CD4-positive, alpha-beta memory T cell (primary cell): ENCODE measurements around the gene SLC48A1. TPM values are rescaled to one million over a fixed set of nuclear protein-coding genes. Genes with fewer than 3 reads are reported as not detected.
A peak's percentile ranks its signal among the peaks of the same experiment; 100 is the strongest.

Source experiments
- CTCF ChIA-PET: fragments of 350-600 bp; sonication (Branson Sonifier 250); formaldehyde crosslinking; loops from one replicate; lab custom pipeline; 2021; ENCODE audit warnings: inconsistent platforms; ENCODE audit not compliant: partially characterized antibody; lab: Charles Lee
- POLR2A ChIA-PET: fragments of 350-600 bp; sonication (Branson Sonifier 250); formaldehyde crosslinking; loops from one replicate; lab custom pipeline; 2021; ENCODE audit not compliant: partially characterized antibody; lab: Charles Lee
- DNase-seq, 5 donors: peaks; one replicate each; pipeline versions ENCODE4 v3.0.0 to v3.0.0-alpha.2; 2020 to 2022; ENCODE audit warnings: mixed read lengths in 1 of 5
- H3K27ac ChIP-seq: one replicate; pipeline ENCODE4 v1.7.0; 2013; ENCODE audit warnings: low read depth, low read length
- H3K27me3 ChIP-seq: 2 replicates; pipeline ENCODE4 v1.7.0; 2013; ENCODE audit warnings: mild to moderate bottlenecking, low read length, moderate library complexity; ENCODE audit not compliant: insufficient read depth
- H3K36me3 ChIP-seq: 2 replicates; pipeline ENCODE4 v1.7.0; 2013; ENCODE audit warnings: mild to moderate bottlenecking, low read length, moderate library complexity; ENCODE audit not compliant: insufficient read depth
- H3K4me1 ChIP-seq: 2 replicates; pipeline ENCODE4 v1.7.0; 2013; ENCODE audit warnings: mild to moderate bottlenecking, low read length, moderate library complexity; ENCODE audit not compliant: insufficient read depth
- H3K4me3 ChIP-seq, 2 donors: one replicate each; pipeline ENCODE4 v1.7.0; 2013; ENCODE audit warnings: low read length in 2 of 2, mild to moderate bottlenecking in 1 of 2
- H3K9me3 ChIP-seq, 2 donors: one replicate each; pipeline ENCODE4 v1.7.0; 2013; ENCODE audit warnings: low read length in 2 of 2, control low read depth in 1 of 2; ENCODE audit not compliant: control insufficient read depth in 1 of 2
- H3K27ac Mint-ChIP-seq, 7 donors: one replicate each; pipeline ENCODE4 v1.8.0; 2020 to 2021; ENCODE audit warnings: mixed read lengths in 7 of 7, mild to moderate bottlenecking in 6 of 7, inconsistent platforms in 3 of 7, moderate library complexity in 3 of 7
- H3K27me3 Mint-ChIP-seq, 2 donors: one replicate each; pipeline ENCODE4 v1.8.0; 2020 to 2021; ENCODE audit warnings: mixed read lengths in 2 of 2
- H3K36me3 Mint-ChIP-seq, 2 donors: one replicate each; pipeline ENCODE4 v1.8.0; 2020 to 2021; ENCODE audit warnings: mixed read lengths in 2 of 2, inconsistent platforms in 1 of 2, mild to moderate bottlenecking in 1 of 2
- H3K4me1 Mint-ChIP-seq, 4 donors: one replicate each; pipeline ENCODE4 v1.8.0; 2020 to 2021; ENCODE audit warnings: mixed read lengths in 4 of 4, mild to moderate bottlenecking in 1 of 4
- H3K4me3 Mint-ChIP-seq, 8 donors: one replicate each; pipeline ENCODE4 v1.8.0; 2020 to 2021; ENCODE audit warnings: mixed read lengths in 8 of 8, mild to moderate bottlenecking in 7 of 8, moderate library complexity in 6 of 8, inconsistent platforms in 3 of 8
- H3K9me3 Mint-ChIP-seq, 8 donors: one replicate each; pipeline ENCODE4 v1.8.0; 2020 to 2021; ENCODE audit warnings: mixed read lengths in 8 of 8, mild to moderate bottlenecking in 5 of 8, inconsistent platforms in 3 of 8, moderate library complexity in 1 of 8
- intact Hi-C: fragments of 100-400 bp; cut with micrococcal nuclease; formaldehyde crosslinking; loops from one replicate; pipeline ENCODE4 v1.15.1; 2023
- polyA plus RNA-seq, 2 donors: library from polyadenylated mRNA; unstranded; fragments of 300-500 nt; fragmentation: Illumina TruSeq; gene quantifications; one replicate each; pipeline ENCODE4 v1.2.3, GENCODE V29; 2021
- total RNA-seq, 2 experiments: library from RNA; stranded (reverse); gene quantifications; one replicate each; pipeline ENCODE4 v1.2.3, GENCODE V29; 2021

SLC48A1 gene
- total and polyA plus RNA-seq, 4 experiments from 2014 or later: 8.7 to 12.3 (median 10.6) TPM

DNA sequence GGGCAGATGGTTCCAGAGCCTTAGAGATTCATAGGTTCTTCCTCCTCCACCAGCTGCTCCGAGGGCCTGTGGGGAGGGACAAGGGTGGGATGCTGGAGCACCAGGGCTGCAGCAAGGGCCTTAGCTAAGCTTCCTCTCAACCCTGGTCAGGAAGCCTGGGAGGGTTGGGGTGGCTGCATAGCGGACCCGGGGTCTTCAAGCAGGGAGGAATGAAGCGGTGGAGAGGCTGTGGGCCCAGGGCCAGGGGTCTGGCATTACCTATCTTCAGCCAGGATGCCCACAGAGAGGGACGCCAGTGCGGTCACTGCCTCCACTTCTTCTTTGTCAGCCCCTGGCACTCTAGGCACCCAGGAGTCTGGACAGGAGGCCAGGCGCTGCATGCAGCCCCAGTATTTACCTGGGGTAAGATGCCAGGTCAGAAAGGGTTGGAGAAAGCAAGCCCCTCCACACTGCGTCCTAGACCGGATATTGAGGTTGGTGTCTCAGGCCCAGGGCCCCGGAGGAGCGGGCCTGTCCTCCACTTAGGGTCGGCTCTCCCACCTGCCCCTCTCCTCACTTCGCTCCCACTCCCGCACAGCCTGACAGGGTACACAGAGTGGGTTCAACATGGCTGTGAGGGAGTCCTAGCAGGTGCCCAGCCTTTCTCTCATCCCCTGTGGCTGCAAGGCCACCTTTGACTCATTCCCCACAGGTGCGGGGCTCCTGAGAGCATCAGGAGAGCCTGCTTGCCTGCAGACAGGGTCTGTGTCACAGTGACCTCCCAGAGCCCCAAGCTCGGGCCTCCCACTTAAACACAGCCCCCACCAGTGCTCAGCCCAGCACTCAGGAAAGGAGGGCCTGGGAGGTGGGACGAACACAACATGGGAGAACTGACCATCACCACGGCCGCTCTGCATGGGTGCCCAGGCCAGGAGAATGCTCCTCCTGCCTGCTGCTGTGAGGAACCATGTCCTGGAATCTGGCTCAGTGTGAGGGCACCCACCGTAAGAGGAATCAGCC lies 11.1 kb downstream of the SLC48A1 start:
- Mint-ChIP-seq H3K27ac (no peak overlapping the region), H3K9me3 (no peaks in the 10 kb centered on the region), H3K4me1 (peaks cover 7 to 12% (median 10%) of the 10 kb centered on the region in 4 donors), H3K36me3 (peaks cover 27 to 71% of the 10 kb centered on the region in 2 donors), H3K27me3 (no peaks in the 10 kb centered on the region), H3K4me3 (no peak overlapping the region)
- H3K27ac ChIP-seq: no peak overlapping the region
- H3K27me3 ChIP-seq: no peaks in the 10 kb centered on the region
- H3K9me3 ChIP-seq: no peaks in the 10 kb centered on the region
- H3K36me3 ChIP-seq: peaks cover 59% of the 10 kb centered on the region
- H3K4me1 ChIP-seq: peaks cover 2% of the 10 kb centered on the region
- POLR2A ChIA-PET: interaction anchor here (0.9 kb wide), 1 partner anchor 30 kb away, joined by 3 read pairs; no protein-coding TSS in a partner anchor
- intact Hi-C loops: no loop called here
- CTCF ChIA-PET: interaction anchor here (1.0 to 20.2 kb wide), 2 partner anchors 42 to 55 kb away, joined by 3 to 671 read pairs; no protein-coding TSS in a partner anchor
- H3K4me3 ChIP-seq: no peak overlapping the region
- no peak for DNase-seq

GRCh38 chr12:47785036-47785886 lies 12.2 kb downstream of the SLC48A1 start:
- Mint-ChIP-seq H3K27ac (peak overlapping the region in 5 of 7 donors; percentile 24 to 72 (median 62)), H3K4me1 (peaks cover 4 to 7% (median 5%) of the 10 kb centered on the region in 4 donors), H3K36me3 (peaks cover 27 to 74% of the 10 kb centered on the region in 2 donors), H3K9me3 (no peaks in the 10 kb centered on the region), H3K4me3 (no peak overlapping the region), H3K27me3 (no peaks in the 10 kb centered on the region)
- intact Hi-C loops: no loop called here
- Histone ChIP-seq H3K4me3 (no peak overlapping the region), H3K36me3 (peaks cover 70% of the 10 kb centered on the region), H3K27ac (no peak overlapping the region), H3K9me3 (no peaks in the 10 kb centered on the region), H3K4me1 (no peaks in the 10 kb centered on the region), H3K27me3 (no peaks in the 10 kb centered on the region)
- CTCF ChIA-PET: interaction anchor here (1.0 to 6.4 kb wide), 7 partner anchors 32 to 57 kb away, joined by 3 to 54 read pairs (median 6); no protein-coding TSS in a partner anchor
- POLR2A ChIA-PET: no interaction called here
- DNase-seq: no peak

GRCh38 chr12:47785887-47786661 lies 13.0 kb downstream of the SLC48A1 start:
- peaks cover 32 to 78% of the 10 kb centered on the region in 2 donors for H3K36me3 Mint-ChIP-seq
- Histone ChIP-seq H3K27ac (no peak overlapping the region), H3K4me3 (no peak overlapping the region), H3K27me3 (no peaks in the 10 kb centered on the region), H3K9me3 (no peaks in the 10 kb centered on the region), H3K4me1 (no peaks in the 10 kb centered on the region), H3K36me3 (peaks cover 78% of the 10 kb centered on the region)
- no peak for DNase-seq
- peaks cover 4 to 7% (median 5%) of the 10 kb centered on the region in 4 donors for H3K4me1 Mint-ChIP-seq
- ChIA-PET CTCF (interaction anchor here (1.0 to 6.4 kb wide), 6 partner anchors 31 to 57 kb away, joined by 3 to 54 read pairs (median 6); no protein-coding TSS in a partner anchor), POLR2A (no interaction called here)
- H3K4me3 Mint-ChIP-seq: no peak overlapping the region
- no peaks in the 10 kb centered on the region for H3K9me3 Mint-ChIP-seq
- peak overlapping the region in 6 of 7 donors; percentile 12 to 82 (median 34) for H3K27ac Mint-ChIP-seq
- intact Hi-C loops: no loop called here
- no peaks in the 10 kb centered on the region for H3K27me3 Mint-ChIP-seq

DNA sequence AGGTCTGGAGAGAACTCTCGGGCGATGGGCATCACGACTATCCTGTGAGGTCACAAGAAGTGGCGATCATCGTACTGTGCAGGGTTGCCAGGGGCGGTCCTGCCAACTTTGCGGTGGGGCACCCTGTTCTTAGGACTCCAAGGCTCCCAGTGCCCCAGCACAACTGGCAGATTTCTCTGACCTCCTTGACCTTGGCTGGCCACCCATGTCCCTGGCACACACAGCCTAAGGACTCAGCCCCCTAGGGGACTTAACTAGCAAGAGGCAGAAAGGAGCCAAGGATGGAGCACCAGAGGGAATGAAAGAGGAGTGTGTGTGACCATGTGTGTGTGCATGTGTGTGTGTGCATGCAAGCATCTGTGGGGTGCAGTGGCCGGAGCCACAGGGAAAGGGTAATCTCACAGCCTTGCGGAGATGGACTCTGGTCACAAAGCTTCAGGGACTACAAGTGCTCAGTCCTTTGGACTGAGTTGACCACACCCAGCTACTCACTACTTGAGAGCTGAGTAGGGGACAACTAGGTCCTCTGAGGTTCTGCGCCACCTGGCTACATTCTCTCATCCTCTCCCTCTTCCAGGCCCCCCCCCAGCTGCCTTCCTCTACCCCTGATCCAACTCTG lies 13.7 kb downstream of the SLC48A1 start:
- POLR2A ChIA-PET: interaction anchor here (1.9 kb wide), 1 partner anchor 21 kb away, joined by 6 read pairs; no protein-coding TSS in a partner anchor

GRCh38 chr12:47787596-47788319 lies 14.7 kb downstream of the SLC48A1 start:
- ChIA-PET POLR2A (interaction anchor here (1.9 kb wide), 1 partner anchor 20 kb away, joined by 6 read pairs; no protein-coding TSS in a partner anchor), CTCF (interaction anchor here (0.8 to 6.4 kb wide), 9 partner anchors 14 to 50 kb away, joined by 3 to 54 read pairs (median 5); no protein-coding TSS in a partner anchor)
- Mint-ChIP-seq H3K9me3 (no peaks in the 10 kb centered on the region), H3K27me3 (no peaks in the 10 kb centered on the region), H3K27ac (peak overlapping the region in 5 of 7 donors; percentile 27 to 60 (median 52)), H3K4me3 (no peak overlapping the region), H3K4me1 (peaks cover 1 to 6% (median 2%) of the 10 kb centered on the region in 4 donors), H3K36me3 (peaks cover 37 to 87% of the 10 kb centered on the region in 2 donors)
- no peak overlapping the region for H3K27ac ChIP-seq
- no peak overlapping the region for H3K4me3 ChIP-seq
- no peaks in the 10 kb centered on the region for H3K27me3 ChIP-seq
- intact Hi-C loops: no loop called here
- no peaks in the 10 kb centered on the region for H3K4me1 ChIP-seq
- H3K36me3 ChIP-seq: peaks cover 90% of the 10 kb centered on the region
- no peaks in the 10 kb centered on the region for H3K9me3 ChIP-seq
- no peak for DNase-seq

More for the DNA sequence above, 13.7 kb downstream of the SLC48A1 start:
- no peaks in the 10 kb centered on the region for H3K27me3 ChIP-seq
- no peaks in the 10 kb centered on the region for H3K4me1 ChIP-seq
- Mint-ChIP-seq H3K4me1 (peaks cover 2 to 6% (median 4%) of the 10 kb centered on the region in 4 donors), H3K4me3 (no peak overlapping the region), H3K9me3 (no peaks in the 10 kb centered on the region), H3K27ac (peak overlapping the region in 6 of 7 donors; percentile 16 to 65 (median 42)), H3K36me3 (peaks cover 32 to 82% of the 10 kb centered on the region in 2 donors), H3K27me3 (no peaks in the 10 kb centered on the region)
- no peak for DNase-seq
- H3K27ac ChIP-seq: no peak overlapping the region
- CTCF ChIA-PET: interaction anchor here (0.8 to 6.4 kb wide), 6 partner anchors 15 to 56 kb away, joined by 3 to 54 read pairs (median 5); no protein-coding TSS in a partner anchor
- H3K4me3 ChIP-seq: no peak overlapping the region
- peaks cover 83% of the 10 kb centered on the region for H3K36me3 ChIP-seq
- intact Hi-C loops: no loop called here
- no peaks in the 10 kb centered on the region for H3K9me3 ChIP-seq
